GM12874 (cell line): ENCODE measurements around the gene PPIL6.

ENCODE experiments used
- CTCF ChIP-seq: IDR thresholded peaks from 2 replicates; pipeline ENCODE4 v1.5.1; 2011; ENCODE audit warnings: low read depth, mild to moderate bottlenecking, control low read depth, low read length, moderate library complexity; ENCODE audit not compliant: insufficient read depth

PPIL6 gene

DNA sequence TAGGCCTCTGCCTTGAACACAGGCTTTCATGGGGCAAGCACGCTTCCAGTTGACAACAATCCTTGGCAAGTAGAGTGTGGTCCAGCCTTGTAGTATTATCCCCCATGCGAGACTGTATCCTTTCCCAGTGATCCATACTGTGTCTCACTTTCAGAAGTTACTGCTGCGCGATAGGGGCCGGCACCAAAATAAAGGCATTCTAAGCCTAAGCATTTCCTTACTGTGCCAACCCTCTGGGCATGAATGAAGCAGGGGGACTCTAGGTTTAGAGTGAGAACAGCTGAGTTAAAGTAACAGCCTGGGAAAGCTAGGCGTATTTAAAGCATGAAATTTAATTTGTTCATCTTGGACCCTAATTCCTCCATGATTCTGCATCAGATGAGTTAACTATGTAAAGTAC is 97.5 kb downstream of the PPIL6 start:
- no peak for TF ChIP-seq CTCF

GRCh38 chr6:109342506-109342905 is 97.9 kb downstream of the PPIL6 start:
- no peak for TF ChIP-seq CTCF

GRCh38 chr6:109340811-109341210 is 99.6 kb downstream of the PPIL6 start:
- TF ChIP-seq CTCF = no peak
